Thyroid gland (tissue), 4 donors: Measurements from ENCODE around the gene RNF128. TPM values are rescaled to one million over a fixed set of nuclear protein-coding genes. Genes with fewer than 3 reads are reported as not detected.
"Not testable (repeated sequence)": the region's sequence is repeated elsewhere in the genome, so short reads cannot be mapped to it uniquely, and the experiment has no call there.

Source experiments
- DNase-seq, 2 donors: peaks; one replicate each; pipeline ENCODE4 v3.0.0-alpha.2; 2019
- H3K27ac ChIP-seq, 3 donors: fragments of 200-600 bp; sonication (generic); 1 replicate in 2 of 3; 2 replicates in 1 of 3; pipeline ENCODE4 v1.5.1; 2016 to 2019; ENCODE audit warnings: mild to moderate bottlenecking in 1 of 3, moderate library complexity in 1 of 3
- H3K27me3 ChIP-seq: fragments of 200-600 bp; sonication (generic); one replicate; pipeline ENCODE4 v1.5.1; 2019
- H3K36me3 ChIP-seq, 2 donors: fragments of 200-600 bp; sonication (generic); one replicate each; pipeline ENCODE4 v1.5.1; 2016 to 2019
- H3K4me1 ChIP-seq, 2 donors: fragments of 200-600 bp; sonication (generic); one replicate each; pipeline ENCODE4 v1.5.1; 2017 to 2019
- H3K4me3 ChIP-seq, 3 donors: fragments of 200-600 bp; sonication (generic); replicated peaks in 1 of 3; 1 replicate in 2 of 3; 2 replicates in 1 of 3; pipeline ENCODE4 v1.5.1; 2016; ENCODE audit warnings: mild to moderate bottlenecking in 1 of 3
- H3K9me3 ChIP-seq: fragments of 200-600 bp; sonication (generic); one replicate; pipeline ENCODE4 v1.5.1; 2017
- POLR2A ChIP-seq, 2 donors: fragments of 450-650 bp; IDR thresholded peaks; one replicate each; pipeline ENCODE4 v1.6.1; 2017; ENCODE audit warnings: antibody characterized with exemption in 2 of 2, mild to moderate bottlenecking in 2 of 2, moderate library complexity in 1 of 2
- WGBS, 2 donors: methylation state at CpG; one replicate each; pipeline ENCODE4 v1.1.5; 2017; 5-methylcytosine and 5-hydroxymethylcytosine counted together
- intact Hi-C: fragments of 100-400 bp; cut with DNase I; formaldehyde crosslinking; loops from one replicate; pipeline ENCODE4 v1.15.1; 2023
- total RNA-seq, 4 donors: library from RNA; depleted of rRNA; stranded (reverse); fragments of >200 nt; gene quantifications; one replicate each; pipeline ENCODE4 v1.2.3, GENCODE V29; 2016
- TF ChIP-seq, protein P1 (sequence below), 6 experiments: fragments of 200-600 bp in 3 of 6; fragments of 450-650 bp in 3 of 6; sonication (generic) in 3 of 6; IDR thresholded peaks; one replicate each; pipeline ENCODE4 v1.5.1; 2016 to 2019; ENCODE audit warnings: antibody characterized with exemption in 6 of 6, mild to moderate bottlenecking in 2 of 6, inconsistent platforms in 1 of 6, moderate library complexity in 1 of 6

RNF128 gene
- total RNA-seq, 4 donors from 2014 or later, result 46.5 to 68.6 (median 63.5) TPM

DNA sequence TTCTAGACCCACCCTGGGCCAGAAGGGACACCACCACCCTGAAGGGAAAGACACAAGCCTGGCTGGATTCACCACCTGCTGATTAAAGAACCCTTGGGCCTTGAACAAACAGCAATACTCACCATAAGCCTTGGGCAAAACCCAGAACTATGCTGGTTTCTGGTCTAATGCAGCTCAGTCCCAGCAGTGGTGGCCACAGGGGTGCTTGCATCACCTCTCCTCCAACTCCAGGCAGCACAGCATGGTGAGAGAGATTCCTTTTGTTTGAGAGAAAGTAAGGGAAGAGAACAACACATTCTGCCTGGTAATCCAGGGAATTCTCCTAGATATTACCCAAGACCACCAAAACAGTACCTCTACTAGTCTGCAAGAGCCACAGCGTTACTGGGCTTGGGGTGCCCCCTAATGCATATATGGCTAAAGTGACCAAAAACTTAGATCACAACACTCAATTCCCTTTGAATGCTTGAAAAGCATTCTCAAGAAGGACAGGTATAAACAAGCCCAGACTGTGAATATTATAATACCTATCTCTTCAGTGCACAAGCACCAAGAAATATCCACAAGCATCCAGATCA is 25.7 kb downstream of the RNF128 start:
- intact Hi-C loops, result no loop called here
- H3K4me3 ChIP-seq, result no peak overlapping the region

GRCh38 chrX:106769288-106769687 is 42.8 kb downstream of the RNF128 start:
- H3K4me1 ChIP-seq, DNase-seq, H3K9me3 ChIP-seq, H3K27ac ChIP-seq, H3K4me3 ChIP-seq, intact Hi-C loops, H3K27me3 ChIP-seq, H3K36me3 ChIP-seq: not testable (repeated sequence)
- WGBS, 2 donors, result 93 to 95% methylated on average over 1 of the region's 1 CpG

More for the DNA sequence above, 25.7 kb downstream of the RNF128 start:
- H3K36me3 ChIP-seq, result no peaks in the 10 kb centered on the region
- no peaks in the 10 kb centered on the region for H3K4me1 ChIP-seq
- H3K27ac ChIP-seq, result no peak overlapping the region
- 73 to 88% methylated on average over 1 of the region's 1 CpG for WGBS, 2 donors
- no peaks in the 10 kb centered on the region for H3K27me3 ChIP-seq
- DNase-seq, result no peak
- H3K9me3 ChIP-seq, result no peaks in the 10 kb centered on the region
- TF ChIP-seq, protein P1, sequence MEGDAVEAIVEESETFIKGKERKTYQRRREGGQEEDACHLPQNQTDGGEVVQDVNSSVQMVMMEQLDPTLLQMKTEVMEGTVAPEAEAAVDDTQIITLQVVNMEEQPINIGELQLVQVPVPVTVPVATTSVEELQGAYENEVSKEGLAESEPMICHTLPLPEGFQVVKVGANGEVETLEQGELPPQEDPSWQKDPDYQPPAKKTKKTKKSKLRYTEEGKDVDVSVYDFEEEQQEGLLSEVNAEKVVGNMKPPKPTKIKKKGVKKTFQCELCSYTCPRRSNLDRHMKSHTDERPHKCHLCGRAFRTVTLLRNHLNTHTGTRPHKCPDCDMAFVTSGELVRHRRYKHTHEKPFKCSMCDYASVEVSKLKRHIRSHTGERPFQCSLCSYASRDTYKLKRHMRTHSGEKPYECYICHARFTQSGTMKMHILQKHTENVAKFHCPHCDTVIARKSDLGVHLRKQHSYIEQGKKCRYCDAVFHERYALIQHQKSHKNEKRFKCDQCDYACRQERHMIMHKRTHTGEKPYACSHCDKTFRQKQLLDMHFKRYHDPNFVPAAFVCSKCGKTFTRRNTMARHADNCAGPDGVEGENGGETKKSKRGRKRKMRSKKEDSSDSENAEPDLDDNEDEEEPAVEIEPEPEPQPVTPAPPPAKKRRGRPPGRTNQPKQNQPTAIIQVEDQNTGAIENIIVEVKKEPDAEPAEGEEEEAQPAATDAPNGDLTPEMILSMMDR (IDR thresholded peaks at IDR 0.05), result no peak
- TF ChIP-seq POLR2A (IDR thresholded peaks at IDR 0.05), result no peak

- Histone ChIP-seq H3K27me3 (no peaks in the 10 kb centered on the region), H3K36me3 (no peaks in the 10 kb centered on the region), H3K9me3 (no peaks in the 10 kb centered on the region), H3K4me3 (no peak overlapping the region), H3K27ac (no peak overlapping the region), H3K4me1 (no peaks in the 10 kb centered on the region)
- no peak for TF ChIP-seq POLR2A (IDR thresholded peaks at IDR 0.05)
- TF ChIP-seq, protein P1 (IDR thresholded peaks at IDR 0.05), result no peak
- intact Hi-C loops, result no loop called here
- 90 to 94% methylated on average over 2 of the region's 2 CpGs for WGBS, 2 donors
- no peak for DNase-seq
These were observed 48.5 kb downstream of the RNF128 start for GRCh38 chrX:106774981-106775380.

GRCh38 chrX:106780264-106780663 is 53.8 kb downstream of the RNF128 start:
- 55 to 73% methylated on average over 2 of the region's 2 CpGs for WGBS, 2 donors
- Histone ChIP-seq H3K4me1 (no peaks in the 10 kb centered on the region), H3K27ac (no peak overlapping the region), H3K27me3 (no peaks in the 10 kb centered on the region), H3K4me3 (no peak overlapping the region), H3K36me3 (no peaks in the 10 kb centered on the region), H3K9me3 (no peaks in the 10 kb centered on the region)
- no peak for DNase-seq
- intact Hi-C loops, result no loop called here
- TF ChIP-seq POLR2A (IDR thresholded peaks at IDR 0.05), result no peak
- TF ChIP-seq, protein P1 (IDR thresholded peaks at IDR 0.05), result no peak

DNA sequence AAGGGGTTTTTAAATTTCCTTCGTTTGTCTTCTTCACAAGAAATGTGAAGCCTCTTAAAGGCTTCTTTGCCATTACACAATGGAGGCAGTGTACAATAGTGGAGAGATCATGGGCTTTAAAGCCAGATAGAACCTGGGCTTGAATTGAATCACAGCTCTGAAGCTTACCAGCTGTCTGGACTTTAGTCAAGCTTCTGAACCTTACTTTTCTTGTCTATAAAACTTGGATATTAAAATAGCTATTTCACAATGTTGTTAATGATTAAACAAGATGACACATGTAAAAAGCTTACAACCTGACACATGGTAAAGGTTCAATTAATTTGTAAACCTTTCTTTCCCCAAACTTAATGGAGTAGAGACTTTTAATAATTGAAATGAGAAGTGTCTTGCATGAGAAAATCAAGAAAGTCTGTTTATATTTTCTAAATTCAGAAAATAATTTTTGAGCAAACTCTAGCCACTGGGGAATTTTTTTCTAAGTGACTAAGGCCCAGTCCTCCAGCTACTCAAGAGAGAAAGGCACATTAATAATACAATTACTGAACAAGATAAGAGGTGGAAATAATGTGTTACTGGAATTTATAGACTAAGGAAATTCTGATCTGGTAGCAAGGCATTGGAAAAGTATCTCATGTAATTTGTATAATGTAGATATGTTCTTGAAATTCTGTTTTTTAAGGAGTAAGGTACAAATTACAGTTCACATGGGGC is 54.3 kb downstream of the RNF128 start:
- WGBS, 2 donors, result 56 to 60% methylated on average over 1 of the region's 1 CpG
- TF ChIP-seq POLR2A (IDR thresholded peaks at IDR 0.05), result no peak
- TF ChIP-seq, protein P1 (IDR thresholded peaks at IDR 0.05), result no peak

More for the DNA sequence above, 54.3 kb downstream of the RNF128 start:
- no peak for DNase-seq
- H3K4me3 ChIP-seq, result no peak overlapping the region
- no peak overlapping the region for H3K27ac ChIP-seq
- no peaks in the 10 kb centered on the region for H3K36me3 ChIP-seq
- intact Hi-C loops, result no loop called here
- no peaks in the 10 kb centered on the region for H3K27me3 ChIP-seq
- no peaks in the 10 kb centered on the region for H3K4me1 ChIP-seq
- no peaks in the 10 kb centered on the region for H3K9me3 ChIP-seq
